Psoas muscle (tissue), 8 donors: ENCODE results near the gene NANS. TPM values are rescaled to one million over a fixed set of nuclear protein-coding genes. Genes with fewer than 3 reads are reported as not detected.

Experiments
- ATAC-seq, 4 donors: fragments of 200-7000 bp; cut with Tn5 transposase; one replicate each; pipeline ENCODE4 v1.9.1; 2020; ENCODE audit warnings: moderate library complexity in 3 of 4, mild to moderate bottlenecking in 2 of 4
- DNase-seq, 2 donors: peaks; one replicate each; pipeline ENCODE4 v3.0.0-alpha.2; 2020
- H3K27ac ChIP-seq: fragments of 200-600 bp; one replicate; pipeline ENCODE4 v1.8.0; 2022
- H3K27me3 ChIP-seq, 3 donors: fragments of 200-600 bp in 1 of 3; one replicate each; pipeline versions ENCODE4 v1.6.1 to v1.8.0; 2013 to 2022; ENCODE audit warnings: low read length in 2 of 3, mild to moderate bottlenecking in 2 of 3, moderate library complexity in 1 of 3; ENCODE audit not compliant: insufficient read depth in 3 of 3
- H3K36me3 ChIP-seq, 2 donors: fragments of 200-600 bp in 1 of 2; one replicate each; pipeline versions ENCODE4 v1.6.1 to v1.8.0; 2013 to 2022; ENCODE audit warnings: low read depth in 1 of 2, mild to moderate bottlenecking in 1 of 2, moderate library complexity in 1 of 2; ENCODE audit not compliant: insufficient read depth in 1 of 2
- H3K4me1 ChIP-seq: fragments of 200-600 bp; one replicate; pipeline ENCODE4 v1.8.0; 2022
- H3K4me3 ChIP-seq: fragments of 200-600 bp; one replicate; pipeline ENCODE4 v1.8.0; 2022; ENCODE audit warnings: mild to moderate bottlenecking
- H3K9me3 ChIP-seq: fragments of 200-600 bp; one replicate; pipeline ENCODE4 v1.8.0; 2022
- WGBS, 3 donors: extraction: QIAGEN DNeasy Blood & Tissue Kit; methylation state at CpG; one replicate each; pipeline versions ENCODE4 v1.1.6 to v1.1.7; 2013; 5-methylcytosine and 5-hydroxymethylcytosine counted together
- intact Hi-C, 2 donors: fragments of 100-400 bp; cut with DNase I; formaldehyde crosslinking; loops; one replicate each; pipeline versions ENCODE4 v1.11.0 to v1.14.2; 2022
- polyA plus RNA-seq, 3 donors: library from polyadenylated mRNA; stranded (reverse); fragments of 200-250 nt; gene quantifications; one replicate each; pipeline ENCODE4 v1.2.3, GENCODE V29; 2013
- total RNA-seq, 4 donors: library from RNA; stranded (reverse); fragmentation: NEBNext Ultra II Directional in 2 of 4; extraction: Animal tissue kit (Norgen Biotek cat#: 25700) in 2 of 4; gene quantifications; one replicate each; pipeline versions ENCODE4 v1.2.1 to v1.2.4, GENCODE V29; 2021 to 2023
- TF ChIP-seq, protein P1 (sequence below): fragments of 200-600 bp; IDR thresholded peaks from one replicate; pipeline ENCODE4 v1.8.0; 2022; ENCODE audit warnings: antibody characterized with exemption
- donor health status: healthy with polysubstance abuse.
- donor health status: DM: no; HTN: no; CAD: no; lungs with moderate emphysema.
- donor health status: Bipolar disorder and iron deficiency.
- donor health status: healthy.
- donor health status: DM: yes; HTN: yes; CAD: no.
- donor health status: DM: no; HTN: no; CAD: no.
- donor health status: DM: no; HTN: no; CAD: no.
- donor health status: DM: yes; HTN: yes; CAD: no.

Gene NANS
- total and polyA plus RNA-seq, 7 donors: 21.1 to 168 (median 33.2) TPM

DNA sequence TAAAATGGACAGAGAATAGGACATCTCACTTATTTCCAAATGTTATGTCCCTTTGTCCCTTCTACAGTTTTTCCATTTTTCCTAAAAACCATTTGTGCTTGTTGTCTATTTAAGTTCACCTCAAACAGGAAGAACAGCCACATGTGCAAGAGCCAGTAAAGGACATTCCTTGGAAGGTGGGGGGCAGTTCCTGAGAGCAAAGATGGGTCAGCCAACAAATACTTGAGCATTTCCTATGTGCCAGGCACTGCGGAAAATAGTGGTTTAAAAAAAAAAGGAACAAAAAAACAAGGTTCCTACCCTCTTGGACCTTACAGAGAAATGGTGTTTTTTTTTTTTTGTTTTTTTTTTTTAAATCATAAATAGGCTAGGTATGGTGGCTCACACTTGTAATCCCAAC, 46.6 kb upstream of the NANS start:
- H3K27me3 ChIP-seq: no peaks in the 10 kb centered on the region
- no peak for DNase-seq
- peaks cover 15% of the 10 kb centered on the region for H3K4me1 ChIP-seq
- no peak overlapping the region for H3K4me3 ChIP-seq
- 36 to 54% (median 52%) methylated on average over 1 of the region's 1 CpG for WGBS, 3 donors
- peak in 1 of 4 donors; percentile 28 for ATAC-seq
- H3K27ac ChIP-seq: peak overlapping the region; percentile 39
- H3K9me3 ChIP-seq: no peaks in the 10 kb centered on the region
- intact Hi-C loops: no loop called here
- TF ChIP-seq, protein P1, sequence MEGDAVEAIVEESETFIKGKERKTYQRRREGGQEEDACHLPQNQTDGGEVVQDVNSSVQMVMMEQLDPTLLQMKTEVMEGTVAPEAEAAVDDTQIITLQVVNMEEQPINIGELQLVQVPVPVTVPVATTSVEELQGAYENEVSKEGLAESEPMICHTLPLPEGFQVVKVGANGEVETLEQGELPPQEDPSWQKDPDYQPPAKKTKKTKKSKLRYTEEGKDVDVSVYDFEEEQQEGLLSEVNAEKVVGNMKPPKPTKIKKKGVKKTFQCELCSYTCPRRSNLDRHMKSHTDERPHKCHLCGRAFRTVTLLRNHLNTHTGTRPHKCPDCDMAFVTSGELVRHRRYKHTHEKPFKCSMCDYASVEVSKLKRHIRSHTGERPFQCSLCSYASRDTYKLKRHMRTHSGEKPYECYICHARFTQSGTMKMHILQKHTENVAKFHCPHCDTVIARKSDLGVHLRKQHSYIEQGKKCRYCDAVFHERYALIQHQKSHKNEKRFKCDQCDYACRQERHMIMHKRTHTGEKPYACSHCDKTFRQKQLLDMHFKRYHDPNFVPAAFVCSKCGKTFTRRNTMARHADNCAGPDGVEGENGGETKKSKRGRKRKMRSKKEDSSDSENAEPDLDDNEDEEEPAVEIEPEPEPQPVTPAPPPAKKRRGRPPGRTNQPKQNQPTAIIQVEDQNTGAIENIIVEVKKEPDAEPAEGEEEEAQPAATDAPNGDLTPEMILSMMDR: no peak
- peaks cover 10 to 98% of the 10 kb centered on the region in 2 donors for H3K36me3 ChIP-seq

DNA sequence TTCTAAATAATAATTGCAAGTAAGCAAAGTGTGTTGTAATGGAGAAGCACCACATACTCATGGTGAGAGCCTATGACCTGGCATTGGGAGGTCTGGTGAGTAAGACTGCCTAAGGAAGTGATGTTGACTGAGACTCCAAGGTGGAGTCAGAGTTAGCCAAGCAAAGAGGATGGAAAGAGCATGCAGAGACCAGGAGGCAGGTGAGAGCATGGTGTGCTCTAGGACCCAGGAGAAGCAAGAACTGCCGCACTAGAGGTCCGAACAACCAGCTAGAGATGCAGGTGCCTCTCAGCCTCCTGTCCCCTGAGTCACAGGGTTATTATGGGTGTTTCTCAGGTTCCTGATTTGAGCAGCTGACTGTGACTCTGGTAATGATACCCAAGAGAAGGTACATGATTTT, 46.1 kb upstream of the NANS start:
- TF ChIP-seq, protein P1: no peak
- H3K27me3 ChIP-seq: no peaks in the 10 kb centered on the region
- WGBS, 3 donors: 25 to 40% (median 26%) methylated on average over 2 of the region's 2 CpGs
- intact Hi-C loops: no loop called here
- H3K4me1 ChIP-seq: peaks cover 15% of the 10 kb centered on the region
- DNase-seq (no peak), ATAC-seq (peak; percentile 84 to 92 (median 88))
- H3K9me3 ChIP-seq: no peaks in the 10 kb centered on the region
- peak overlapping the region; percentile 39 for H3K27ac ChIP-seq
- H3K36me3 ChIP-seq: peaks cover 10 to 98% of the 10 kb centered on the region in 2 donors
- no peak overlapping the region for H3K4me3 ChIP-seq

DNA sequence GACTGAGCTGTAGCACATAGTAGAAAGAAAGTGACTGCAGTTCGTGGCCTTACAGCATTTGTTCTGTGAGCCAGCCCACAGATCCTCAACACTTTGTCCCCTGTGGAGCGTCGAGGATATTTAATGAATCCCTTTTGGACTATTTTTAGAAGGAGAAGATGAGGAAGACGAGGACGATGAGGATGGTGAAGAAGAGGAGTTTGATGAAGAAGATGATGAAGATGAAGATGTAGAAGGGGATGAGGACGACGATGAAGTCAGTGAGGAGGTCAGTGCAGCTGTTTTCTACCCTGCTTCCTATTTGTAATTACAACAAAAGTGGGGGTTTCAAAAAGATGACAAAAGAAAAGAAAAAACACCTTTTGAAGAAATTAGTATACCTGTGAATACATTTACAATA, 45.4 kb upstream of the NANS start:
- peak overlapping the region; percentile 13 for H3K27ac ChIP-seq
- H3K4me3 ChIP-seq: no peak overlapping the region
- intact Hi-C loops: no loop called here
- TF ChIP-seq, protein P1: no peak
- no peak for ATAC-seq
- no peaks in the 10 kb centered on the region for H3K9me3 ChIP-seq
- peaks cover 15% of the 10 kb centered on the region for H3K4me1 ChIP-seq
- WGBS, 3 donors: 75 to 78% (median 77%) methylated on average over 7 of the region's 7 CpGs
- DNase-seq: no peak
- H3K27me3 ChIP-seq: no peaks in the 10 kb centered on the region
- peaks cover 10 to 98% of the 10 kb centered on the region in 2 donors for H3K36me3 ChIP-seq

DNA sequence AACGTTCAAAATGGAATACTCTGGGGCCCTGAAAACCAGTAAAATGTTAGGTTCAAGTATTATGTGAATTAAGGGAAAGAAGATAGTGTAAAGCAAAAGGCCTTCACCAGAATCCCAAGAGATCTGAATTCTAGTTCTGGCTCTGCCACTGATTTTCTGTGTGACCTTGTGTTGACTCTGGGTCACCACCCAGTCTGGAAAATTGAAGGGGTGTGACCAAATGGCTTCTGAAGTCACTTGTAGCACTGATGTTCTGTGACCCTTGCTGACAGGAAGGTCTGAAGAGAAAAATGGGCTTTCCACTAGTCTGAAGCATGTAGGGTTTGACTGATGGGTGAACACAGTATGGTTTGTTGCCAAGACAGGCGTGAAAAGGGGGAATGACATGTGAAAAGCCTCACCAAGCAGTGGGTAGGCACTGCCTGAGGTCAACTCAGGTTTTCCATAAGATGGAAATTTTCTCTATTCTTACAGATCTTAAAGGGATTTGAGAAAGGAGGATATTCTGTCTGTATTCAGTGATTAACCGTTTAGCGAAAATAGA, 40.3 kb upstream of the NANS start:
- 77 to 88% (median 86%) methylated on average over 4 of the region's 4 CpGs for WGBS, 3 donors
- Histone ChIP-seq H3K4me1 (peaks cover 36% of the 10 kb centered on the region), H3K9me3 (no peaks in the 10 kb centered on the region), H3K27me3 (no peaks in the 10 kb centered on the region), H3K36me3 (peaks cover 7 to 80% of the 10 kb centered on the region in 2 donors), H3K27ac (no peak overlapping the region), H3K4me3 (no peak overlapping the region)
- TF ChIP-seq, protein P1: no peak
- no peak for DNase-seq
- ATAC-seq: no peak
- intact Hi-C loops: loop anchor here (2.0 to 5.0 kb wide), 2 partner anchors 15 to 34 kb away; partner anchors contain the start of gene ANP32B (in 1 of the 2)

DNA sequence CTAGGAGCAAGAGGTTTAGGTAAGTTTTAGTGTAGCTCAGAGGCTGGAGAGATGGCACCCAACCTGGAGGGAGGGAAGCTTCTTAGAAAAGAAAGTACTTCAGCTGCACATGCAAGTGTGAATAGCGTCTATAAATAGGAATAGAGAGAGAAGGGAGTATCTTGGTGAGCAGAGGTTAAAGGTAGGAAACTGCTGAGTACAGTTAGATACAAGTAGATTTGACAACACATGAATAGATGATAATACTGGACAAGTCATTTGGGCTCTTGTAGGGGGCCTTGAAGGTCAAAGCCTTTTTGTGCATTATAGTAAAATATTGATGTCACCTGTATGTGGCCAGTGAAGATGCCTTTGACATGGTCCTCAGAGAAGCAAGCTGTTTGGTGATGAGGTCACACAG, 39.2 kb upstream of the NANS start:
- 33 to 50% (median 38%) methylated on average over 1 of the region's 1 CpG for WGBS, 3 donors
- H3K36me3 ChIP-seq: peaks cover 7 to 69% of the 10 kb centered on the region in 2 donors
- peak in 3 of 4 donors; percentile 53 to 54 (median 54) for ATAC-seq
- H3K4me3 ChIP-seq: no peak overlapping the region
- H3K27ac ChIP-seq: peak overlapping the region; percentile 65
- peaks cover 45% of the 10 kb centered on the region for H3K4me1 ChIP-seq
- TF ChIP-seq, protein P1: no peak
- intact Hi-C loops: loop anchor here (2.0 to 5.0 kb wide), 2 partner anchors 17 to 35 kb away; partner anchors contain the start of gene ANP32B (in 1 of the 2)
- H3K9me3 ChIP-seq: no peaks in the 10 kb centered on the region
- H3K27me3 ChIP-seq: no peaks in the 10 kb centered on the region
- no peak for DNase-seq
